HT1080 (cell line): Measurements from ENCODE around the gene HIRIP3. TPM values are rescaled to one million over a fixed set of nuclear protein-coding genes. Genes with fewer than 3 reads are reported as not detected.

Experiments
- DNase-seq: peaks from one replicate; pipeline ENCODE4 v3.0.0-alpha.2; 2015; ENCODE audit warnings: low read depth
- total RNA-seq: library from RNA; depleted of rRNA; stranded (reverse); fragments of >200 nt; shearing (Covaris generic); gene quantifications from 2 replicates; pipeline ENCODE4 v1.2.3, GENCODE V29; 2014

Gene HIRIP3
- total RNA-seq, 1 experiment from 2014 or later = 33.8 TPM

DNA sequence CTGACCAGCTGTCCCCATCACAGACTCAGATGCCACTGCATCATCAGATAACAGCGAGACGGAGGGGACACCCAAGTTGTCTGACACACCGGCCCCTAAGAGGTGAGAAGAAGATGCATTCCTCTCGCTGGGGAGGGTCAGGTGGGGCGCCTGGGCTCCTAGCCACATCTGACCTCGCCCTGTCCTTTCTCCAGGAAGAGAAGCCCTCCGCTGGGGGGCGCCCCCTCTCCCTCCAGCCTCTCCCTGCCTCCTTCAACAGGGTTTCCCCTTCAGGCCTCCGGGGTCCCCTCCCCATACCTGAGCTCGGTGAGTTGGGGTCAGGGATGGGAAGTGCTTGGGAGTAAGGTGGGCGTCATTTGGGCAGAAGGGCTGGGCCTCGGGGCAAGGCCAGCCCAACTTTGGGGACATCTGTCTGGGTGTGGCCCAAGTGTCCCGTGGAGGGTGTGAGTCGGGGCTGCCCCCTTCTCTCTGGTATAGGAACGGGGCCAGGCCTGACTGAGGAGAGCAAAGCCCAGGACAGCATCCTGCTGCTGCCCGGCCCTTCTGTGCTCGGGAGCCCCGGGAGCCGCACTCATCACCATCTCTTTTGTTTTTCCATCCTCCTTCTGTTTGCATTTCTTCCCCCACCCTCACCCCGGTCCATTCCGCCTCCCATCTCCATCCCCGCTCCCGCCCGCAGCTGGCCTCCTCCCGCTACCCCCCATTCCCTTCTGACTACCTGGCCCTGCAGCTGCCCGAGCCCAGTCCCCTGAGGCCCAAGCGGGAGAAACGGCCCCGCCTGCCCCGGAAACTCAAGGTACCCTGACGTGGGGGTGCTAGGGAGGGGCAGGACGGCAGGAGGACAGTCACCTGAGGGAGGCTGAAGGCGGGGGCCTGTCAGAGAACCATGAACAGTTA lies 5.6 kb upstream of the HIRIP3 start:
- DNase-seq = no peak

DNA sequence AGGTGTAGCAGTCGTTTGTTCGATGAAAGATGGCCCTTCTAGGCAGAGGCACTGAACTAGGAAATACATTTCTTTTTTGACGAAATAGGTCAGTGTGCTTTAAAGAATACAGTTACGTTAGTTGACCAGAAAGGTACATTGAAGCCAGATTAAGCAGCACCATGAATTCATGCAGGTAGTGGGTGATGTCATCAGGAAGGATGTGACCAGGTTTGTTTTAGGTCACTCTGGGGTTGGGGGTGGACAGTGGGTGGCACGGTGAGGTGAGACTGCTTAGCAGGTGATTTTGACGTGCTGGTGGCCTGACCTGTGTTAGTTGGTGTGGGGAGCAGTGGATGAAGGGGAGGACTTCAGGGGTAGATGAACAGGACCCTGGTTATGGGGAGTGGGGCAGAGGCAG lies 4.2 kb upstream of the HIRIP3 start:
- DNase-seq = no peak

DNA sequence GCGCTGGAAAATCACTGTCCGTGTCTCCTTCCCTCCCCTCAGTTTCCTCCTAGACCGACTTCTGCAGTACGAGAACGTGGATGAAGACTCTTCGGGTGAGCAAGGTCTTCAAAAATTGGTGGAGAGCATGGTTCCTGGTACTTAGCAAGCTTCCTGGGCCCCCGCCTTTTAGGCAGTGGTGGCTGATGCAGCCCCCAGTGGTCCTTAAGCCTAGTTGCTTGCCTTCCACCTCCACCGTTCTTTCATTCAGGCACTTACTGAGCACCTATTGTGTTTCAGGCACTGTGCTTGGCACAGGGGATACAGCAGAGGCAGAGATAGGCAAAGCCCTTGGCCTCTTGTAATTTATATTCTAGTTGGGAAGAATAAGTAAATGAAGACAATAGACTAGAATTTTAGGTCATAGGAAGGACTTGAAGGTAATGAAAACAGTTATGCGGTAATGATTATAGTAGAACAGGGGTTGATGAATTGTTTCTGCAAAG lies 1.4 kb upstream of the HIRIP3 start:
- no peak for DNase-seq

DNA sequence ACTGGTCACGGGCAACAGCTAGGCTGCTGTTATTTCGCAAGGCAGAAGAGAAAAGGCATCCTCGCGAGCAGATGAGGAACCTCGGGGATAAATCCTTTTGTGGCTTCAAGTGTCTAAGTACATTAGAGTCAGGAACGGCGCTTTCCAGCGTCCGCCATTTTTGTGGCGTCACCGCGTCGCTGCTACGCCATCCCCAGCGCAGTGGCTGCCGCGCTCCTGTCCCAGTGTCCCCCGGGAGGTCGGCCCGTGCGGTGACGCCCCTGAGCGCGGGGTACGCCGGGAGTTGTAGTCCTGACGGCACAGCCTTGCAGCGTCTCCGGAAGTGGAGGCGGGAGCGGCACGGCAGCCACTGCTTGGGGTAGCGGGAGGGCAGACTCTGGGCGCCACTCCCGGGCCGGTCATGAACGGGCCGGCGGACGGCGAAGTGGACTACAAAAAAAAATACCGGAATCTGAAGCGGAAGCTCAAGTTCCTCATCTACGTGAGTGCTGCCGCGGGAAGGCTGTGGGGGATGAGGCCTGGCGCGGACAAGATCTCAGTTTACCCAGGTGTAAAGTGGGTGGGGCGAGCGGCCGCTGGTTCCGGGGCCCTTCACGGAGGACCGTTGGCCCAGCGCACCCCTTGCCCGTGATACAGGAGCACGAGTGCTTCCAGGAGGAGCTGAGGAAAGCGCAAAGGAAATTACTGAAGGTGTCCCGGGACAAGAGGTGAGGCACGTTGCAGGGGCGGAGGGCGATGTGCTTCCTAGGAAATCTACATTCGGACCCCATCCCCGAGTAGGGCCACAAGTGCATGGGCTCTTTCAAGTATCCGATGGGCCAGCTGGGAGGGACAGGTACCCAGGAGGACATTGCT lies 721 bp upstream of the HIRIP3 start, which contains the start of gene INO80E:
Gene INO80E, plus strand, starts transcription at position 331 of the 855 bp plus-strand sequence. Its CDS starts 70 bp downstream, at position 401.
- peak; percentile 92 for DNase-seq

DNA sequence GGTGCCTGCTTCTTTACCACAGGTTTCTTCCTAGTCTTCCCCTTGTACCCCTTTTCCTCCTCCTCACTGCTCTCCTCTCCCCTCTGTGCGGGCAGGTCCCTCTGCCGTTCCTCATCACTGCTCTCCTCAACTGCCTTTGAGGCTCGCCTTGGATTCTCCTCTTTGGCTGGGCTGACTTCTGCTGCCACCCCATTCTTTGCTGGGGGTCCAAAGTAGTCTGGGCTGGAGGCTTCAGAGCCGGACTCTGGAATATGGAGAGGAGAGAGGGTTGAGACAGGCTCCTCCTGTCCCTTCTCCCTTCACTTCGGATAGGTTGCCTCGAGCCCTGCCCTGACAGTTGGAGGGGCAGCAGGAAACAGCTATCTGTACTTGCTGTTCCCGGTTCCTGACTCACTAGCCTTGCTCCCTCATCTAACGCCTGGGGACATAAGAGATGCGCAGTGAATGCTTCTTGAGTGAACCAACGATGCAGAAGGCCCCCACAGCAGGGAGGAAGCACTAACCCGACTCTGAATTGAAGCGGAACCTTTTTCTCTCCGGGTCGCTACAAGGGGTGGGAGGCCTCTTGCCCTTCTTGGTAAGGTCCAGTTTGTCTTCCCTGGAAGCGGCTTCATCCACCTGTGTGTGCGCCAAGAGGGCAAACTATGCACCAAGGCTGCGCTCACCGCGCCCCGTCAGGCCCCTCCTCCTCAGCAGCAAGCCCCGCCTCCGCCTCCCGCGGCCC lies 655 bp downstream of the HIRIP3 start:
- DNase-seq = peak; percentile 53

DNA sequence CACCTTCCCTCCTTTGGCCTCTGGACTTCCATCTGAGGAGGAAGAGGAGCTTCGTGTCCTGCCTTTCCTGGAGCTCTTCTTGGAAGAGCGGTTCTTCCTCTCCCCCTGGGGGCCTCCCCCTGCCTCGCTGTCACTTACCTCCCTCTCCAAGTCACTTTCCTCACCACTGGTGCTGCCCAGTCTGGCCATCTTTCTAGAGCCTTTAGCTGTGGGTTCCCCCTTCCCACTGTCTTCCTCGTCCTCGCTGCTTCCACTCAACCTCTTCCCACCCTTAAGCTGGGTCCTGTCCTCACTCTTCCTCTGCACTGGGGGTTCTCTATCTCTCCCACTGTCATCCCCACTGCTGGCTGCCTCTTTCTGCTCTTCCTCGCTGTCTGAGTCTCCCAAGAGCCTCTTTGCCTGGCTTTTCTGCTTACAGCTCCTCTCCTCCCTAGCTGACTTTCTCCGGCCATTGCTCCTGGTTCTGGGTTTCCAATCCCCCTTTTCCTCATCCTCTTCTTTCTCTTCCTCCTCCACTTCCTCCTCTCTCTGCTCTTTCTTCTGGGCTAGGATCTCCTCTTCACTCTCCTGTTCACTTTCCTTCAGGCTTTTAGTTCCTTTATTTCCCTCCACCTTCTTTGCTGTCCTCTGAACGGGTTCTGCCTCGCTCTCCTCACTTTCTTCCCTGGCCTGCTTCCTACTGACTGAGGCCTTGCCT lies 1.4 kb downstream of the HIRIP3 start:
- DNase-seq = no peak

DNA sequence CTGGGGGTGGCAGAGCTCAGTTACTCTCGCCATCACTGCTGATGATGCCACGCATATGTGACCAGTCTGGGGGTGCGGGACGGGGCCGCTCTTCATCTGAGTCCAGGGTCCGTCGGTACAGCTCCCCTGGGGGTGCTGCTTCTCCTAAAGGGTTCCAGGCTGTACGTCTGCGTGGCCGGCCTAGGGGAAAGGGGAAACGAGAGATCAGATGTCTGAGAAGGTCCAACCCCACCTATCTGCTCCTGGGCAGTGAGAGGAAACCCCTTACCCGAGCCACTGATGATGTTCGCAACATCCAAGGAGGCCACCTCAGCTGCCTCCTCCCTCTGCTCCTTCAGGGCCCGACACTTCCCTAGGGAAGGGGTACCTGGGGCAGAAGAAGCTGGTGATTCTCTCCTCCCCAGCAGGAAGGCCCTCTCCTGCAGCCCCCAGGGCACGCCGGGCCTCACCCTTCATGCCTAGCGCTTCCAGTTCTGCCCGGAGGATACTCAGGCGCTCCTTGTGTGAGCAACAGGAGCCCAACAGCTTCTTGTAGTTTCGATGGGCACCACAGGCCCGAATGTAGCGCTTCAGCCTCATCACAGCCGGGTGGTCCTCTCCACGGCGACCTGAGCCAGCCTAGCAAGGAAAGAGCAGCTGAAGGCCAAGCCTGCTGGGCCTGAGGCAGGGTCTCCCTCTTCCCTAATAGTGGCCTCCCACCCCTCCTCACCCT lies 2.1 kb downstream of the HIRIP3 start:
- no peak for DNase-seq

DNA sequence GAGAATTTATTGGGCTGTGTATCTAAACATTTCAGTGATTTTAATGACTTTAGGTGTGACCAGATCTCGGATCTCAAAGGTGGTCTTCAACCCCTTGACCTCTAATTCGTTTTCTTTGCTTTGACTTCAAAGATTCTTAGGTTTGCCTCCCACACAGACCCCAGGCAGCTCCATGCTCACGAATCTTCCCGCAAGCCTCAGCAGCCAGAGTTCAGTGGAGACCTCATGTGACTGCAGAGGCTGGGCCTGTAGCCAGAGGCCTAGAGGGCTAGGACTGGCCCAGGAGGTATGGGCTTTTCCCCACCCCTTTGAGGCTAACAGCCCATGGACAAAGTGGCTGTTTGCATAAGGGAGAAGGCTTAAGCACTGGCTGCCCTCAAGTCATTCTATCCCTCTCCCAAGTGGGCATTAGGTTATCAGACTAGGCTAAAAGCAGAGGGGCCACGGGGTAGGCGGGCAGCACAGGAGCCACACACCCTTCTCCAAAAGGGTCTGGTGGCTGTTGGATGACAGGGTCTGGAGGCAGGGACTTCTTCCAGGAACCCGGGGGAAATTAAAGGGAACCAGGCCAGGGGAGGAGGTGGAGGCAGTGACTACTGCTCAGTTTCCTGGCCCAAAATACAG lies 3.0 kb downstream of the HIRIP3 start:
- DNase-seq = no peak

DNA sequence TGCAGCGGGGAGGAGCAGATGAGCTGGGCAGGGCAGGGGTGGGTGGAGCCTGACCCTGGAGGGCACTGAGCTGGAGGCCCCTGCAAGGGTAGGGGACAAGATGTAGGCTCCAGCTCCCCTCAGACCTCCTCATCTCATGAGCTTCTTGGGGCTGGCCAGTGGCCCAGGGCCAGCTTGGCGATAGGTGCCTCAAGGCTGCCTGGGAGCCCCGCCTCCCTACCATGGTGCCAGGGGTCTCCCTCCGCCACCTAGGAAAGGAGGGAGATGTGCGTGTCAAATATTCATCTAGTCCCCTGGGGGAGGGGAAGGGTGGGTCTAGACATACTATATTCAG lies 3.9 kb downstream of the HIRIP3 start:
- DNase-seq = no peak

DNA sequence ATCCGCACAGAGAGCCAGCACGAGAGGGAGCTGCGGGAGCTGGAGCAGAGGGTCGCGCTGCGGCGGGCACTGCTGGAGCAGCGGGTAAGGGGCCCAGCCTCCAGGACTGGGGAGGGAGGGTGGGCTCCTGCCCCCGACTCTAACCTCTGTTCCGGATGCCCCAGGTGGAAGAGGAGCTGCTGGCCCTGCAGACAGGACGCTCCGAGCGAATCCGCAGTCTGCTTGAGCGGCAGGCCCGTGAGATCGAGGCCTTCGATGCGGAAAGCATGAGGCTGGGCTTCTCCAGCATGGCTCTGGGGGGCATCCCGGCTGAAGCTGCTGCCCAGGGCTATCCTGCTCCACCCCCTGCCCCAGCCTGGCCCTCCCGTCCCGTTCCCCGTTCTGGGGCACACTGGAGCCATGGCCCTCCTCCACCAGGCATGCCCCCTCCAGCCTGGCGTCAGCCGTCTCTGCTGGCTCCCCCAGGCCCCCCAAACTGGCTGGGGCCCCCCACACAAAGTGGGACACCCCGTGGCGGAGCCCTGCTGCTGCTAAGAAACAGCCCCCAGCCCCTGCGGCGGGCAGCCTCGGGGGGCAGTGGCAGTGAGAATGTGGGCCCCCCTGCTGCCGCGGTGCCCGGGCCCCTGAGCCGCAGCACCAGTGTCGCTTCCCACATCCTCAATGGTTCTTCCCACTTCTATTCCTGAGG lies 4.4 kb downstream of the HIRIP3 start:
- DNase-seq = no peak

DNA sequence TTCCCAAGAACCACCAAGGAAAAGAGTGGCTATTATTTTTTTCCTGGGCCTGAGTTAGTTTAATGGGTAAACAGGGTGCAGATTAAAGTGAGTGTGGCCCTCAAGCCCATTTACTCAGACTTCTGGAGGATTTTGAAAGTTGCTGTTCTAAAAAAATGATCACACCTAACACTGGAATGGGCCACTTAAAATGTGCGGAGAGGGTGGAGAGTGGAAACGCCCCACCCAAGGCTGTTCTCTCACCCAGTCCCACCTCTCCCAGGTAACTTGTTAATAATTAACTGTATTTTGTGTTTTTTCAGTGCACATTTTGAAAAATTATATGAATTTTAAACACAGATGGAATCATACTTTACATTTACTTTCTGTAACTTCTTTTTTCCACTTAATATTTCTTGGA lies 5.4 kb downstream of the HIRIP3 start:
- DNase-seq = no peak

DNA sequence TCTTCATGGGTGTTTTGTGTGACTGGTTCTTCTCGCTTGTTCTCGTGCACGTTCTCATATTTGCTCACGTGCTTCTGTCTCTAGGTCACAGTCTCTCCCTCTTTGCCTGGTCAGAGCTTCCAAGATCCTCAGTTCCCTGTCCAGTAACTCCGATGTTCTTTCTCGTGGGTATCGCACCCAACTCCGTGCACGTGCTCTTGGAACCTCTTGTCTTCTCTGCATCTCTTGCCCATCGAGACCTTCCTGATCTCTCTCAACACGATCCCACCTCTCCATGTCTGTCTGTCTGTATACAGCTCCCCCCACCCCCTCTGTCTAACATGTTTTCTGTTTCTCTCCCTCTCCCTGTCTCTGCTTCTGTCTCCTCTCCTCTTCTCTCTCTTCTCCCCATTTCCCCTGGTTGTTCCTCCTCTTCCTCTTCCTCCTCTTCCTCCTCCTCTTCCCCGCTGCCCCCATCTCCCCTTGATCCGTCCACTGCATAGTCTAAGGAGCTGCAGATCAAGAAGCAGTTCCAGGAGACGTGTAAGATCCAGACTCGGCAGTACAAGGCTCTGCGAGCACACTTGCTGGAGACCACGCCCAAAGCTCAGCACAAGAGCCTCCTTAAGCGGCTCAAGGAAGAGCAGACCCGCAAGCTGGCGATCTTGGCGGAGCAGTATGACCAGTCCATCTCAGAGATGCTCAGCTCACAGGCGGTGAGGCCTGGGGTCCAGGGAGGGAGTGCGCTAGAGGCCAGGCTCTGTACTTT lies 6.1 kb downstream of the HIRIP3 start:
- DNase-seq = no peak

DNA sequence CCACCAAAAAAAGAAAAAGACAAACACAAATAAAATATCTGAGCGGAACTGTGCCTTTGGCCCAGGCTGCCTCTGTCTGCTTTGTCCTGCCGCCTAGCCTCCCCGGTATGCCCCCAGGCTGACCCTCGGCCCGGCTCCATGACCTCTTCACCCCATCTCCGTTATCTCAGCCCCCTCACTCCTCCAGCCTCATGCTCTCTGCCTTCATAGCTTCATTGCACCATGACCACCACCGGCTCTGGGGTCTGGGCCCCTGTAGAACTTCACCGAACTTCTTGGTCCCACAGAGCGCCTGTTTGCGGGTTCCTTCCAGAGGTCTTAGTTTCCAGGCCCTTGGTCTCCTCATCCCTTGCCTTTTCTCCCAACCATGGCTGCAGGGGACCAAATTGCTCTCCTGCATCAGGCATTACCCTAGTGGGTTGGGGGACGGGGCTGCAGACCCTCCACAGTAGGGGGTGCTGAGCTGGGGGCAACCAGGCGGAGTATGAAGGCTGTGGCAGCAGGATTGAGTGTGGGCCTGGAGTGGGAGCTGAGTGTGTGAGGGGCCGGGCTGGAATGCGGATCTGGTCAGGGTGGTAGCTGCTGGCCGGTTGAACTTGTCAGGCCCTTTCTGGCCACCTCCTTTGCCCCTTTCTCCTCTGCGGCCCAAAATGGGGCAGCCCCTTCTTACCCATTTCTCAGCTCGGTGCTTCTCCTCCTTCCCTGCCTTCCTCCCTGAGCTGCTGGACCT lies 6.9 kb downstream of the HIRIP3 start:
- no peak for DNase-seq

DNA sequence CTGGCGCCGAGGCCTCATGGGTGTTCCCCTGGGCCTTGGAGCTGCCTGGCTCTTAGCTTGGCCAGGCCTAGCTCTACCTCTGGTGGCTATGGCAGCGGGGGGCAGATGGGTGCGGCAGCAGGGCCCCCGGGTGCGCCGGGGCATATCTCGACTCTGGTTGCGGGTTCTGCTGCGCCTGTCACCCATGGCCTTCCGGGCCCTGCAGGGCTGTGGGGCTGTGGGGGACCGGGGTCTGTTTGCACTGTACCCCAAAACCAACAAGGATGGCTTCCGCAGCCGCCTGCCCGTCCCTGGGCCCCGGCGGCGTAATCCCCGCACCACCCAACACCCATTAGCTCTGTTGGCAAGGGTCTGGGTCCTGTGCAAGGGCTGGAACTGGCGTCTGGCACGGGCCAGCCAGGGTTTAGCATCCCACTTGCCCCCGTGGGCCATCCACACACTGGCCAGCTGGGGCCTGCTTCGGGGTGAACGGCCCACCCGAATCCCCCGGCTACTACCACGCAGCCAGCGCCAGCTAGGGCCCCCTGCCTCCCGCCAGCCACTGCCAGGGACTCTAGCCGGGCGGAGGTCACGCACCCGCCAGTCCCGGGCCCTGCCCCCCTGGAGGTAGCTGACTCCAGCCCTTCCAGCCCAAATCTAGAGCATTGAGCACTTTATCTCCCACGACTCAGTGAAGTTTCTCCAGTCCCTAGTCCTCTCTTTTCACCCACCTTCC lies 7.9 kb downstream of the HIRIP3 start:
- no peak for DNase-seq

DNA sequence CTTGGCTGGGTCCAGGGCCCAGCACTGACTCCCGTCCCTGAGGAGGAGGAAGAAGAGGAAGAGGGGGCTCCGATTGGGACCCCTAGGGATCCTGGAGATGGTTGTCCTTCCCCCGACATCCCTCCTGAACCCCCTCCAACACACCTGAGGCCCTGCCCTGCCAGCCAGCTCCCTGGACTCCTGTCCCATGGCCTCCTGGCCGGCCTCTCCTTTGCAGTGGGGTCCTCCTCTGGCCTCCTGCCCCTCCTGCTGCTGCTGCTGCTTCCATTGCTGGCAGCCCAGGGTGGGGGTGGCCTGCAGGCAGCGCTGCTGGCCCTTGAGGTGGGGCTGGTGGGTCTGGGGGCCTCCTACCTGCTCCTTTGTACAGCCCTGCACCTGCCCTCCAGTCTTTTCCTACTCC lies 8.5 kb downstream of the HIRIP3 start:
- no peak for DNase-seq

DNA sequence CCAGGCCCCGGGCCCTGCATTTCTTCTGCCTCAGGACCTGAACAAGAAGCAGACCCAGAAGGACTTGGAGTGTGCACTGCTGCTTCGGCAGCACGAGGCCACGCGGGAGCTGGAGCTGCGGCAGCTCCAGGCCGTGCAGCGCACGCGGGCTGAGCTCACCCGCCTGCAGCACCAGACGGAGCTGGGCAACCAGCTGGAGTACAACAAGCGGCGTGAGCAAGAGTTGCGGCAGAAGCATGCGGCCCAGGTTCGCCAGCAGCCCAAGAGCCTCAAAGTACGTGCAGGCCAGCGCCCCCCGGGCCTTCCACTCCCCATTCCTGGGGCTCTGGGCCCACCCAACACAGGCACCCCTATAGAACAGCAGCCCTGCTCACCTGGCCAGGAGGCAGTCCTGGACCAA lies 9.2 kb downstream of the HIRIP3 start:
- no peak for DNase-seq

DNA sequence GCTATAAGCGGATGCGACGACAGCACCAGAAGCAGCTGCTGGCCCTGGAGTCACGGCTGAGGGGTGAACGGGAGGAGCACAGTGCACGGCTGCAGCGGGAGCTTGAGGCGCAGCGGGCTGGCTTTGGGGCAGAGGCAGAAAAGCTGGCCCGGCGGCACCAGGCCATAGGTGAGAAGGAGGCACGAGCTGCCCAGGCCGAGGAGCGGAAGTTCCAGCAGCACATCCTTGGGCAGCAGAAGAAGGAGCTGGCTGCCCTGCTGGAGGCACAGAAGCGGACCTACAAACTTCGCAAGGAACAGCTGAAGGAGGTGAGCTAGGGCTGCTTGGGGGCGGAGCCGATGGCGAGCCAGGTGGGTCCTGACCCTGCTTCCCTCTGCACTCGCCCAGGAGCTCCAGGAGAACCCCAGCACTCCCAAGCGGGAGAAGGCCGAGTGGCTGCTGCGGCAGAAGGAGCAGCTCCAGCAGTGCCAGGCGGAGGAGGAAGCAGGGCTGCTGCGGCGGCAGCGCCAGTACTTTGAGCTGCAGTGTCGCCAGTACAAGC lies 10.1 kb downstream of the HIRIP3 start:
- DNase-seq = no peak
